ENCODE results near the gene TDRD1. TPM values are rescaled to one million over a fixed set of nuclear protein-coding genes. Genes with fewer than 3 reads are reported as not detected.

The TDRD1 gene, protein sequence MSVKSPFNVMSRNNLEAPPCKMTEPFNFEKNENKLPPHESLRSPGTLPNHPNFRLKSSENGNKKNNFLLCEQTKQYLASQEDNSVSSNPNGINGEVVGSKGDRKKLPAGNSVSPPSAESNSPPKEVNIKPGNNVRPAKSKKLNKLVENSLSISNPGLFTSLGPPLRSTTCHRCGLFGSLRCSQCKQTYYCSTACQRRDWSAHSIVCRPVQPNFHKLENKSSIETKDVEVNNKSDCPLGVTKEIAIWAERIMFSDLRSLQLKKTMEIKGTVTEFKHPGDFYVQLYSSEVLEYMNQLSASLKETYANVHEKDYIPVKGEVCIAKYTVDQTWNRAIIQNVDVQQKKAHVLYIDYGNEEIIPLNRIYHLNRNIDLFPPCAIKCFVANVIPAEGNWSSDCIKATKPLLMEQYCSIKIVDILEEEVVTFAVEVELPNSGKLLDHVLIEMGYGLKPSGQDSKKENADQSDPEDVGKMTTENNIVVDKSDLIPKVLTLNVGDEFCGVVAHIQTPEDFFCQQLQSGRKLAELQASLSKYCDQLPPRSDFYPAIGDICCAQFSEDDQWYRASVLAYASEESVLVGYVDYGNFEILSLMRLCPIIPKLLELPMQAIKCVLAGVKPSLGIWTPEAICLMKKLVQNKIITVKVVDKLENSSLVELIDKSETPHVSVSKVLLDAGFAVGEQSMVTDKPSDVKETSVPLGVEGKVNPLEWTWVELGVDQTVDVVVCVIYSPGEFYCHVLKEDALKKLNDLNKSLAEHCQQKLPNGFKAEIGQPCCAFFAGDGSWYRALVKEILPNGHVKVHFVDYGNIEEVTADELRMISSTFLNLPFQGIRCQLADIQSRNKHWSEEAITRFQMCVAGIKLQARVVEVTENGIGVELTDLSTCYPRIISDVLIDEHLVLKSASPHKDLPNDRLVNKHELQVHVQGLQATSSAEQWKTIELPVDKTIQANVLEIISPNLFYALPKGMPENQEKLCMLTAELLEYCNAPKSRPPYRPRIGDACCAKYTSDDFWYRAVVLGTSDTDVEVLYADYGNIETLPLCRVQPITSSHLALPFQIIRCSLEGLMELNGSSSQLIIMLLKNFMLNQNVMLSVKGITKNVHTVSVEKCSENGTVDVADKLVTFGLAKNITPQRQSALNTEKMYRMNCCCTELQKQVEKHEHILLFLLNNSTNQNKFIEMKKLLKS
- total RNA-seq (0.88 TPM), polyA plus RNA-seq (ENCODE audit: insufficient read depth, low read depth, low replicate concordance) (not detected)
- long read RNA-seq, donor 1 = 0 reads
- long read RNA-seq, donor 2 = 0 reads
- long read RNA-seq, donor 3 = 0 reads
- long read RNA-seq, donor 4 = 0 reads
- long read RNA-seq, donor 5 = 0 reads
- long read RNA-seq, donor 6 = 0 reads
- long read RNA-seq, donor 7, partial matches to known transcripts = 0 of 1 reads
- long read RNA-seq, donor 7, other reads (novel, unspliced or antisense) = 1 of 1 reads
- long read RNA-seq, donor 8 = 0 reads
- long read RNA-seq, donor 9 = 0 reads
- long read RNA-seq, donor 10 = 0 reads

DNA sequence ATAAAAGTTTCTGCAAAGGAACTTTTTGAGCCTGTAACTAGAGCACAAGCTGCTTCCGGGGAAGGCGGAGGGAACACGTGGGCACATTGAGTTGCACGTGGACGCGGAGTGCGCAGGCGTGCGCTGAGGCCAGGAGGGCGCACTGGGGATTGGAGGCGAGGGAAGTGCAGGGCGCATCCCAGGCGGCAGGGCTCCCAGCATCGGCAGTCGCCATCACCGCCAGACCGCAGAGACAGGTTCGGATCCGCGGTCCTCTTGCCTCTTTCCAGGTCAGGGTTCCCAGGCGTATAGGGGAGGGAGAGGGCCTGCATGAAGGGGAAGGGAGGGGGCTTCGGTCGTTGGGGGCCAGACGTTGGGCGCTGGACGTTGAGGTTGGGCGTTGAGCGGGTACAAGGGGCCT is at the start of gene TDRD1:
TDRD1 (plus strand) TSS at position 206 of the 400 bp plus-strand sequence. CDS start 8,479 bp downstream, outside the sequence.
- intact Hi-C loops (cut with DNase I) = no loop called here
- Histone ChIP-seq H3K9me3 (ENCODE audit: control insufficient read depth in 2 of 3, insufficient read depth in 1 of 3, low read length in 3 of 3) (no peaks in the 10 kb centered on the region), H3K4me1 (ENCODE audit: control insufficient read depth in 2 of 3, insufficient read depth in 2 of 3, low read depth in 1 of 3, low read length in 3 of 3) (peaks cover 0 to 13% (median 2%) of the 10 kb centered on the region in 3 donors), H3K9ac (ENCODE audit: low read length in 3 of 3) (no peak within 1 kb of the TSS), H3K27ac (ENCODE audit: low read depth in 2 of 2, low read length in 2 of 2) (no peak within 1 kb of the TSS), H3K27me3 (ENCODE audit: control insufficient read depth, insufficient read depth, low read length) (no peaks in the 10 kb centered on the region), H3K36me3 (ENCODE audit: control insufficient read depth in 2 of 3, insufficient read depth in 3 of 3, low read length in 3 of 3) (no peaks in the 10 kb centered on the region), H3K4me3 (ENCODE audit: low read length in 3 of 3) (no peak within 1 kb of the TSS)
- FAIRE-seq (no peak), DNase-seq (no peak)
- TF ChIP-seq, protein P1, sequence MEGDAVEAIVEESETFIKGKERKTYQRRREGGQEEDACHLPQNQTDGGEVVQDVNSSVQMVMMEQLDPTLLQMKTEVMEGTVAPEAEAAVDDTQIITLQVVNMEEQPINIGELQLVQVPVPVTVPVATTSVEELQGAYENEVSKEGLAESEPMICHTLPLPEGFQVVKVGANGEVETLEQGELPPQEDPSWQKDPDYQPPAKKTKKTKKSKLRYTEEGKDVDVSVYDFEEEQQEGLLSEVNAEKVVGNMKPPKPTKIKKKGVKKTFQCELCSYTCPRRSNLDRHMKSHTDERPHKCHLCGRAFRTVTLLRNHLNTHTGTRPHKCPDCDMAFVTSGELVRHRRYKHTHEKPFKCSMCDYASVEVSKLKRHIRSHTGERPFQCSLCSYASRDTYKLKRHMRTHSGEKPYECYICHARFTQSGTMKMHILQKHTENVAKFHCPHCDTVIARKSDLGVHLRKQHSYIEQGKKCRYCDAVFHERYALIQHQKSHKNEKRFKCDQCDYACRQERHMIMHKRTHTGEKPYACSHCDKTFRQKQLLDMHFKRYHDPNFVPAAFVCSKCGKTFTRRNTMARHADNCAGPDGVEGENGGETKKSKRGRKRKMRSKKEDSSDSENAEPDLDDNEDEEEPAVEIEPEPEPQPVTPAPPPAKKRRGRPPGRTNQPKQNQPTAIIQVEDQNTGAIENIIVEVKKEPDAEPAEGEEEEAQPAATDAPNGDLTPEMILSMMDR (IDR thresholded peaks at IDR 0.05; ENCODE audit: borderline replicate concordance, extremely low read depth, insufficient read depth) = no peak

DNA sequence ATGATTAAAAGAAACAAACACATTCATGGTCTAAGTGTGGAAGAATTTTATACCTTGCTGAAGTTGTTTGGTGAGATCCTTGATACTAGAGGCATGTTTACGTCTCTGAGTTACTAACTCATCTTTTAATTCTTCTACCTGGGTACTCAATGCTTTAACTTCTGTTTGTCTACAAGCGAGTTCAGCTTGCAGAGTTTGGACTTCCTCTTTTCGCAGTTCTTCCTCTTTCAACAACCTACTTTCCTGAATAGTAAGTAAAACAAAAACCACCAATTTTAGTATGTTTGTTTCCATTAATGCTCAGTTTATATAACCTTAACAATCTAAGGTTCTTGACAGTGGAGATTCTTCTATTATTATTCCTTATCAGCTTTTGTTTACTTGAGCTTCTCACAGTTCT is 48.1 kb upstream of the TDRD1 start:
- no peak for DNase-seq
- Histone ChIP-seq H3K4me1 (ENCODE audit: control insufficient read depth in 2 of 3, insufficient read depth in 2 of 3, low read depth in 1 of 3, low read length in 3 of 3) (no peaks in the 10 kb centered on the region), H3K36me3 (ENCODE audit: control insufficient read depth in 2 of 3, insufficient read depth in 3 of 3, low read length in 3 of 3) (peaks cover 4 to 57% (median 30%) of the 10 kb centered on the region in 3 donors), H3K27ac (ENCODE audit: low read depth in 2 of 2, low read length in 2 of 2) (no peak overlapping the region), H3K27me3 (ENCODE audit: control insufficient read depth, insufficient read depth, low read length) (no peaks in the 10 kb centered on the region), H3K9ac (ENCODE audit: low read length in 3 of 3) (no peak overlapping the region), H3K9me3 (ENCODE audit: control insufficient read depth in 2 of 3, insufficient read depth in 1 of 3, low read length in 3 of 3) (no peaks in the 10 kb centered on the region), H3K4me3 (ENCODE audit: low read length in 3 of 3) (no peak overlapping the region)
- intact Hi-C loops (cut with DNase I) = no loop called here
- no peak for FAIRE-seq
- TF ChIP-seq, protein P1 (IDR thresholded peaks at IDR 0.05; ENCODE audit: borderline replicate concordance, extremely low read depth, insufficient read depth) = no peak

DNA sequence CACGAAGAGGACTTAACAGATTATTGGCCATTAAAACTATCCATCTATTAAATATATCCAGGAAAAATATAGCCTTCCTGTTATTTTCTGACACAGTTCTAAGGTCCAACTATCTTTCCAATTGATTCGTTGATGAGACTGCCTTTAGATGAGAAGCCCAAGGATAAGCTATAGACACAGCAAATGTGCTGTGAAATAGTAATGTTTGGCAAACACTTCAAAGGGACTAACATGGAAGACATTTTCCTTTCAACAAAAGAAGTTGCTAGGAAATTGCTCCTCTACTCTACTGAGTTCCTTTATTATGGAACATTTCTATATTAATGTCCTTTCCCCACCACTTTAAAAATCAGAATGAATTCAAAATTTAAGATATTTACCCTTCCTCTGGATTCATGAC is 43.7 kb upstream of the TDRD1 start:
- H3K27ac ChIP-seq (ENCODE audit: low read depth in 2 of 2, low read length in 2 of 2) = no peak overlapping the region
- H3K27me3 ChIP-seq (ENCODE audit: control insufficient read depth, insufficient read depth, low read length) = no peaks in the 10 kb centered on the region
- DNase-seq (no peak), FAIRE-seq (no peak)
- TF ChIP-seq, protein P1 (IDR thresholded peaks at IDR 0.05; ENCODE audit: borderline replicate concordance, extremely low read depth, insufficient read depth) = no peak
- peaks cover 2 to 36% (median 24%) of the 10 kb centered on the region in 3 donors for H3K36me3 ChIP-seq (ENCODE audit: control insufficient read depth in 2 of 3, insufficient read depth in 3 of 3, low read length in 3 of 3)
- H3K9ac ChIP-seq (ENCODE audit: low read length in 3 of 3) = no peak overlapping the region
- H3K4me1 ChIP-seq (ENCODE audit: control insufficient read depth in 2 of 3, insufficient read depth in 2 of 3, low read depth in 1 of 3, low read length in 3 of 3) = no peaks in the 10 kb centered on the region
- intact Hi-C loops (cut with DNase I) = no loop called here
- H3K9me3 ChIP-seq (ENCODE audit: control insufficient read depth in 2 of 3, insufficient read depth in 1 of 3, low read length in 3 of 3) = no peaks in the 10 kb centered on the region
- H3K4me3 ChIP-seq (ENCODE audit: low read length in 3 of 3) = no peak overlapping the region
